HepG2 (cell line): Measurements from ENCODE around the gene RASIP1. TPM values are rescaled to one million over a fixed set of nuclear protein-coding genes. Genes with fewer than 3 reads are reported as not detected.

Source experiments
- ATAC-seq: fragments of 200-7000 bp; cut with Tn5 transposase; 3 replicates; pipeline ENCODE4 v1.9.1; 2020; ENCODE audit warnings: mild to moderate bottlenecking, moderate library complexity
- BruUV-seq: library from RNA; stranded (reverse); fragments of 400-500 nt; replicated peaks from 2 replicates; lab custom pipeline; 2021; lab: Mats Ljungman, UMichigan
- CTCF ChIA-PET: fragments of 300-600 bp; formaldehyde crosslinking; extraction: SDS; loops from one replicate; lab custom pipeline; 2021; ENCODE audit warnings: low total read pairs, inconsistent platforms, low intra/inter-chr PET ratio; lab: Yijun Ruan, JAX
- POLR2A ChIA-PET: fragments of 350-600 bp; sonication (Branson Sonifier 250); formaldehyde crosslinking; loops from one replicate; lab custom pipeline; 2020; ENCODE audit warnings: antibody characterized with exemption, inconsistent platforms; lab: Yijun Ruan, JAX
- DNase-seq: peaks from one replicate; pipeline ENCODE4 v3.0.0-alpha.2; 2015; ENCODE audit warnings: low spot score
- FAIRE-seq: peaks from 3 replicates; lab custom pipeline; 2011; peaks lifted over from hg19 to GRCh38; lab: Jason Lieb, UNC
- H2AFZ ChIP-seq: one replicate; pipeline ENCODE4 v1.6.1; 2011; ENCODE audit warnings: low read length, inconsistent platforms
- H3K27ac ChIP-seq: fragments of 300-600 bp; 3 replicates; pipeline ENCODE4 v1.8.0; 2011; ENCODE audit warnings: mixed run types, mild to moderate bottlenecking, mixed read lengths, low read length, inconsistent platforms; ENCODE audit not compliant: insufficient read depth; ENCODE audit errors: extremely low read length
- H3K27me3 ChIP-seq, 2 experiments: fragments of 200-600 bp in 1 of 2; 2 replicates in 1 of 2; 3 replicates in 1 of 2; pipeline versions ENCODE4 v1.6.0 to v1.8.0; 2011; ENCODE audit warnings: low read length in 2 of 2, mild to moderate bottlenecking in 2 of 2, moderate library complexity in 2 of 2, inconsistent platforms in 1 of 2; ENCODE audit not compliant: insufficient read depth in 2 of 2, control insufficient read depth in 1 of 2
- H3K36me3 ChIP-seq, 2 experiments: fragments of 200-600 bp in 1 of 2; replicated peaks in 1 of 2; 2 replicates in 1 of 2; 3 replicates in 1 of 2; pipeline versions ENCODE4 v1.5.1 to v1.8.0; 2011; ENCODE audit warnings: low read length in 2 of 2, inconsistent platforms in 1 of 2; ENCODE audit not compliant: insufficient read depth in 2 of 2, control insufficient read depth in 1 of 2
- H3K4me1 ChIP-seq: 2 replicates; pipeline ENCODE4 v1.5.1; 2012; ENCODE audit warnings: low read length, inconsistent platforms; ENCODE audit not compliant: insufficient read depth
- H3K4me2 ChIP-seq: 2 replicates; pipeline ENCODE4 v1.6.0; 2011; ENCODE audit warnings: low read depth, low read length, inconsistent platforms
- H3K4me3 ChIP-seq, 3 experiments: fragments of 200-600 bp in 1 of 3; sonication (generic), shearing (Covaris generic) in 1 of 3; replicated peaks in 1 of 3; 2 replicates each; pipeline ENCODE4 v1.5.1; 2011 to 2016; ENCODE audit warnings: low read length in 3 of 3, inconsistent platforms in 2 of 3, low read depth in 2 of 3, mild to moderate bottlenecking in 2 of 3, control low read depth in 1 of 3, mixed read lengths in 1 of 3; ENCODE audit not compliant: insufficient read depth in 1 of 3
- H3K79me2 ChIP-seq: one replicate; pipeline ENCODE4 v1.6.1; 2011; ENCODE audit warnings: low read length, inconsistent platforms; ENCODE audit not compliant: insufficient read depth
- H3K9ac ChIP-seq: 2 replicates; pipeline ENCODE4 v1.6.0; 2011; ENCODE audit warnings: mild to moderate bottlenecking, low read depth, low read length, inconsistent platforms; ENCODE audit not compliant: insufficient read depth
- H3K9me3 ChIP-seq: 2 replicates; pipeline ENCODE4 v1.5.1; 2012; ENCODE audit warnings: mild to moderate bottlenecking, low read length
- H4K20me1 ChIP-seq: 2 replicates; pipeline ENCODE4 v1.6.0; 2011; ENCODE audit warnings: inconsistent platforms, mild to moderate bottlenecking, low read length, moderate library complexity; ENCODE audit not compliant: insufficient read depth
- CHD2 ChIP-seq: IDR thresholded peaks from 2 replicates; pipeline ENCODE4 v1.6.1; 2011; ENCODE audit warnings: low read depth, low read length, improper control_type of control experiment
- FOXK2 ChIP-seq: fragments of 450-650 bp; IDR thresholded peaks from 2 replicates; pipeline ENCODE4 v1.6.1; 2016
- HMG20A ChIP-seq: IDR thresholded peaks from 2 replicates; pipeline ENCODE4 v1.6.1; 2016; ENCODE audit warnings: borderline replicate concordance
- MBNL3 ChIP-seq: fragments of 250-450 bp; sonication (Bioruptor Pico); conservative IDR thresholded peaks from 2 replicates; pipeline ENCODE4 v1.8.0; 2022; ENCODE audit warnings: mild to moderate bottlenecking, inconsistent platforms
- NCOA2 ChIP-seq: sonication (generic); formaldehyde crosslinking; IDR thresholded peaks from 2 replicates; pipeline ENCODE4 v1.8.0; 2022; ENCODE audit warnings: inconsistent platforms
- ONECUT2 ChIP-seq: sonication (generic); formaldehyde crosslinking; IDR thresholded peaks from 2 replicates; pipeline ENCODE4 v1.4.0; 2020; ENCODE audit warnings: missing genetic modification reagents
- PHF8 ChIP-seq: sonication (generic); formaldehyde crosslinking; IDR thresholded peaks from 2 replicates; pipeline ENCODE4 v1.5.0; 2020; ENCODE audit warnings: missing genetic modification reagents
- RFX3 ChIP-seq: IDR thresholded peaks from 2 replicates; pipeline ENCODE4 v1.6.1; 2016; ENCODE audit warnings: missing biosample characterization, missing genetic modification reagents
- THYN1 ChIP-seq: sonication (generic); formaldehyde crosslinking; IDR thresholded peaks from 2 replicates; pipeline ENCODE4 v1.8.1; 2023; ENCODE audit warnings: low read depth, mild to moderate bottlenecking, moderate library complexity, missing genetic modification reagents, borderline replicate concordance
- ZNF121 ChIP-seq: sonication (generic); formaldehyde crosslinking; IDR thresholded peaks from 2 replicates; pipeline ENCODE4 v1.5.0; 2020; ENCODE audit warnings: mild to moderate bottlenecking, missing genetic modification reagents
- ZNF180 ChIP-seq: sonication (generic); formaldehyde crosslinking; IDR thresholded peaks from 2 replicates; pipeline ENCODE4 v1.4.0; 2020; ENCODE audit warnings: low read depth, missing genetic modification reagents, borderline replicate concordance
- ZNF383 ChIP-seq: sonication (generic); formaldehyde crosslinking; IDR thresholded peaks from 2 replicates; pipeline ENCODE4 v1.4.0; 2020; ENCODE audit warnings: missing genetic modification reagents, mild to moderate bottlenecking, borderline replicate concordance
- ZNF563 ChIP-seq: sonication (generic); formaldehyde crosslinking; IDR thresholded peaks from 2 replicates; pipeline ENCODE4 v1.8.0; 2022; ENCODE audit warnings: mild to moderate bottlenecking, moderate library complexity, missing genetic modification reagents
- ZNF572 ChIP-seq: sonication (generic); formaldehyde crosslinking; IDR thresholded peaks from 2 replicates; pipeline ENCODE4 v1.5.1; 2020; ENCODE audit warnings: mild to moderate bottlenecking, missing genetic modification reagents
- ZNF777 ChIP-seq: sonication (generic); formaldehyde crosslinking; IDR thresholded peaks from 2 replicates; pipeline ENCODE4 v1.4.0; 2020; ENCODE audit warnings: missing genetic modification reagents
- WGBS: methylation state at CpG from one replicate; pipeline ENCODE4 v1.1.6; 2017; ENCODE audit warnings: low lambda C conversion rate; 5-methylcytosine and 5-hydroxymethylcytosine counted together
- in situ Hi-C: cut with HindIII; loops from 2 replicates; pipeline ENCODE4 v1.10.0; 2017; ENCODE audit warnings: low pct_unique_long_range_greater_than_20kb; ENCODE audit not compliant: extremely low pct_ligation_motif_present
- intact Hi-C: fragments of 100-400 bp; cut with micrococcal nuclease; formaldehyde crosslinking; loops from one replicate; pipeline ENCODE4 v1.10.0; 2022; ENCODE audit not compliant: unreplicated experiment
- polyA plus RNA-seq, 8 experiments: library from polyadenylated mRNA; depleted of rRNA in 3 of 8; stranded (reverse) in 7 of 8; unstranded in 1 of 8; fragments of >200 nt; fragmentation: Illumina TruSeq in 4 of 8; extraction: Trizol in 4 of 8; gene quantifications; 2 replicates each; pipeline versions ENCODE4 v1.2.1 to v1.2.3, GENCODE V29; 2011 to 2016; ENCODE audit warnings: low read depth in 4 of 8, missing spikeins in 1 of 8, mixed read lengths in 1 of 8; ENCODE audit not compliant: insufficient read depth in 1 of 8
- total RNA-seq, 5 experiments: library from RNA; depleted of rRNA; stranded (reverse); fragments of >200 nt; fragmentation: Illumina TruSeq; extraction: Trizol; gene quantifications; 2 replicates each; pipeline ENCODE4 v1.2.3, GENCODE V29; 2016; ENCODE audit warnings: low read depth in 1 of 5
- TF ChIP-seq, protein P1 (sequence below): sonication (generic); formaldehyde crosslinking; IDR thresholded peaks from 2 replicates; pipeline ENCODE4 v1.4.0; 2020; ENCODE audit warnings: mild to moderate bottlenecking, missing genetic modification reagents, borderline replicate concordance

RASIP1 gene
- total and polyA plus RNA-seq, 2 of the 13 experiments (the other 11 are each of a cell fraction or from before 2014, with no cell fraction given): 0.44 to 0.58 TPM

DNA sequence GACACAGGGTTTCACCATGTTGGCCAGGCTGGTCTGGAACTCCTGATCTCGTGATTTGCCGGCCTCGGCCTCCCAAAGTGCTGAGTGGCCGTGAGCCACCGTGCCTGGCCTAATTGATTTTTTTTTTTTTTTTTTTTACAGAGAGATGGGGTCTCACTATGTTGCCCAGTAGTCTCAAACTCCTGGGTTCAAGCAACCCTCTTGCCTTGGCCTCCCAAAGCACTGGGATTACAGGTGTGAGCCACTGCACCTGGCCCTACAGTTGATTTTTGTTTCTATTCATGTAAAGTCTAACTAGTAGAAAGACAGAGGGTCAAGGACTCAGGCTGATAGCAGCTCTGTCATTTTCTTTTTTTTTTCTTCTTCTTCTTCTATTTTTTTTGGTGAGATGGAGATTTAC is 36.7 kb upstream of the RASIP1 start:
- Histone ChIP-seq H3K4me2 (no peak overlapping the region), H3K27ac (no peak overlapping the region), H3K36me3 (no peaks in the 10 kb centered on the region), H3K4me1 (peaks cover 67% of the 10 kb centered on the region), H4K20me1 (no peaks in the 10 kb centered on the region), H3K27me3 (no peaks in the 10 kb centered on the region; a peak in 1 of 5 replicates), H3K79me2 (no peaks in the 10 kb centered on the region), H2AFZ (no peak overlapping the region), H3K9ac (no peak overlapping the region), H3K9me3 (no peaks in the 10 kb centered on the region), H3K4me3 (no peak overlapping the region)
- TF ChIP-seq ZNF180 (CRISPR knock-in tag) (no peak), ZNF121 (CRISPR knock-in tag) (peak; percentile 87)
- BruUV-seq: no TSS peak
- CTCF ChIA-PET: no interaction called here
- FAIRE-seq: no peak
- intact Hi-C loops (no loop called here), in situ Hi-C loops (no loop called here)
- POLR2A ChIA-PET: no interaction called here
- no peak for ATAC-seq
- WGBS: 22% methylated on average over 5 of the region's 5 CpGs
- no peak for DNase-seq

DNA sequence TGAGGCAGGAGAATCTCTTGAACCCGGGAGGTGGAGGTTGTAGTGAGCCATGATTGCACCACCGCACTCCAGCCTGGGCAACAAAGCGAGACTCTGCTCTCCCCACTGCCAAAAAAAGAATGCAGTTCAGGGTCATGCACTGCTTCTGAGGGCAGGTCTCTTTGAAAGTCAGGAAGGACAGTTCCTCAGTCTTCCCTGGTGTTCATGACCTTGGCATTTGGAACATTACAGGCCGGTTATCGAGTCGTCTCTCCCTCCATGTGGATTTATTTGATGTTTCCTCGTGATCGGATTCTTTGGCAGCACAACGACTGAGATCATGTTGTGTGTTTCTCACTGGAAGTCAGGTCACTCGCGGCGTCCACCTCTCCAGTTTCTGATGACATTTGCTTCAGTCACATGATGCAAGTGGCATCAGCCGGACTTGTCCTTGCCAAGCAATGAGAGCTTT is 32.1 kb upstream of the RASIP1 start:
- WGBS: 5% methylated on average over 12 of the region's 13 CpGs
- ATAC-seq: peak; percentile 64
- FAIRE-seq: peak; percentile 74
- peak; percentile 94 for DNase-seq
- intact Hi-C loops (loop anchor here (2.0 kb wide), 1 partner anchor 18 kb away; the partner anchor contains the start of gene FGF21), in situ Hi-C loops (no loop called here)
- Histone ChIP-seq H3K27ac (peak overlapping the region; percentile 57), H3K79me2 (no peaks in the 10 kb centered on the region), H2AFZ (no peak overlapping the region), H3K27me3 (no peaks in the 10 kb centered on the region), H3K36me3 (no peaks in the 10 kb centered on the region), H3K4me1 (peaks cover 76% of the 10 kb centered on the region), H3K9ac (no peak overlapping the region), H3K9me3 (no peaks in the 10 kb centered on the region), H3K4me2 (peak overlapping the region; percentile 73), H3K4me3 (peak overlapping the region in 1 of 3 experiments; percentile 10; a peak in 1 of 6 replicates), H4K20me1 (no peaks in the 10 kb centered on the region)
- ChIA-PET CTCF (no interaction called here), POLR2A (interaction anchor here (0.6 to 1.9 kb wide), 5 partner anchors 11 to 189 kb away, joined by 3 to 4 read pairs (median 3); partner anchors contain the start of gene PPP1R15A)
- no TSS peak for BruUV-seq
- TF ChIP-seq CHD2 (no peak), PHF8 (no peak), ZNF383 (CRISPR knock-in tag) (no peak), HMG20A (CRISPR knock-in tag) (peak; percentile 70; the same call in 1 of the 2 replicates), NCOA2 (peak; percentile 74), FOXK2 (peak; percentile 60; the same call in 1 of the 2 replicates), ONECUT2 (CRISPR knock-in tag) (peak; percentile 45; the same call in 1 of the 2 replicates), THYN1 (CRISPR knock-in tag) (no peak), MBNL3 (CRISPR knock-in tag) (no peak), RFX3 (CRISPR knock-in tag) (0 out of 2 replicates have a peak, but pooled peaks have one; percentile 7), ZNF777 (CRISPR knock-in tag) (no peak), ZNF572 (CRISPR knock-in tag) (no peak), ZNF563 (CRISPR knock-in tag) (no peak)
- TF ChIP-seq, protein P1, sequence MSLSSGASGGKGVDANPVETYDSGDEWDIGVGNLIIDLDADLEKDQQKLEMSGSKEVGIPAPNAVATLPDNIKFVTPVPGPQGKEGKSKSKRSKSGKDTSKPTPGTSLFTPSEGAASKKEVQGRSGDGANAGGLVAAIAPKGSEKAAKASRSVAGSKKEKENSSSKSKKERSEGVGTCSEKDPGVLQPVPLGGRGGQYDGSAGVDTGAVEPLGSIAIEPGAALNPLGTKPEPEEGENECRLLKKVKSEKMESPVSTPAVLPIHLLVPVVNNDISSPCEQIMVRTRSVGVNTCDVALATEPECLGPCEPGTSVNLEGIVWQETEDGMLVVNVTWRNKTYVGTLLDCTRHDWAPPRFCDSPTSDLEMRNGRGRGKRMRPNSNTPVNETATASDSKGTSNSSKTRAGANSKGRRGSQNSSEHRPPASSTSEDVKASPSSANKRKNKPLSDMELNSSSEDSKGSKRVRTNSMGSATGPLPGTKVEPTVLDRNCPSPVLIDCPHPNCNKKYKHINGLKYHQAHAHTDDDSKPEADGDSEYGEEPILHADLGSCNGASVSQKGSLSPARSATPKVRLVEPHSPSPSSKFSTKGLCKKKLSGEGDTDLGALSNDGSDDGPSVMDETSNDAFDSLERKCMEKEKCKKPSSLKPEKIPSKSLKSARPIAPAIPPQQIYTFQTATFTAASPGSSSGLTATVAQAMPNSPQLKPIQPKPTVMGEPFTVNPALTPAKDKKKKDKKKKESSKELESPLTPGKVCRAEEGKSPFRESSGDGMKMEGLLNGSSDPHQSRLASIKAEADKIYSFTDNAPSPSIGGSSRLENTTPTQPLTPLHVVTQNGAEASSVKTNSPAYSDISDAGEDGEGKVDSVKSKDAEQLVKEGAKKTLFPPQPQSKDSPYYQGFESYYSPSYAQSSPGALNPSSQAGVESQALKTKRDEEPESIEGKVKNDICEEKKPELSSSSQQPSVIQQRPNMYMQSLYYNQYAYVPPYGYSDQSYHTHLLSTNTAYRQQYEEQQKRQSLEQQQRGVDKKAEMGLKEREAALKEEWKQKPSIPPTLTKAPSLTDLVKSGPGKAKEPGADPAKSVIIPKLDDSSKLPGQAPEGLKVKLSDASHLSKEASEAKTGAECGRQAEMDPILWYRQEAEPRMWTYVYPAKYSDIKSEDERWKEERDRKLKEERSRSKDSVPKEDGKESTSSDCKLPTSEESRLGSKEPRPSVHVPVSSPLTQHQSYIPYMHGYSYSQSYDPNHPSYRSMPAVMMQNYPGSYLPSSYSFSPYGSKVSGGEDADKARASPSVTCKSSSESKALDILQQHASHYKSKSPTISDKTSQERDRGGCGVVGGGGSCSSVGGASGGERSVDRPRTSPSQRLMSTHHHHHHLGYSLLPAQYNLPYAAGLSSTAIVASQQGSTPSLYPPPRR (CRISPR knock-in tag): peak; percentile 43; the same call in 1 of the 2 replicates
